Hepatocyte (in vitro differentiated cells): ENCODE data around the gene PCSK4.

Experiments used
- EZH2 ChIP-seq: fragments of 200-600 bp; sonication (generic); IDR thresholded peaks from 2 replicates; pipeline ENCODE4 v1.6.1; 2016; ENCODE audit warnings: antibody characterized with exemption, mild to moderate bottlenecking, borderline replicate concordance
- EZH2phosphoT487 ChIP-seq: fragments of 200-600 bp; sonication (generic); IDR thresholded peaks from one replicate; pipeline ENCODE4 v1.6.1; 2018; ENCODE audit warnings: antibody characterized with exemption, mild to moderate bottlenecking, low read depth, moderate library complexity; ENCODE audit not compliant: unreplicated experiment, severe bottlenecking
- TF ChIP-seq, protein P1 (sequence below): fragments of 200-600 bp; sonication (generic); IDR thresholded peaks from 2 replicates; pipeline ENCODE4 v1.5.1; 2016; ENCODE audit warnings: antibody characterized with exemption, mild to moderate bottlenecking; ENCODE audit not compliant: poor library complexity

DNA sequence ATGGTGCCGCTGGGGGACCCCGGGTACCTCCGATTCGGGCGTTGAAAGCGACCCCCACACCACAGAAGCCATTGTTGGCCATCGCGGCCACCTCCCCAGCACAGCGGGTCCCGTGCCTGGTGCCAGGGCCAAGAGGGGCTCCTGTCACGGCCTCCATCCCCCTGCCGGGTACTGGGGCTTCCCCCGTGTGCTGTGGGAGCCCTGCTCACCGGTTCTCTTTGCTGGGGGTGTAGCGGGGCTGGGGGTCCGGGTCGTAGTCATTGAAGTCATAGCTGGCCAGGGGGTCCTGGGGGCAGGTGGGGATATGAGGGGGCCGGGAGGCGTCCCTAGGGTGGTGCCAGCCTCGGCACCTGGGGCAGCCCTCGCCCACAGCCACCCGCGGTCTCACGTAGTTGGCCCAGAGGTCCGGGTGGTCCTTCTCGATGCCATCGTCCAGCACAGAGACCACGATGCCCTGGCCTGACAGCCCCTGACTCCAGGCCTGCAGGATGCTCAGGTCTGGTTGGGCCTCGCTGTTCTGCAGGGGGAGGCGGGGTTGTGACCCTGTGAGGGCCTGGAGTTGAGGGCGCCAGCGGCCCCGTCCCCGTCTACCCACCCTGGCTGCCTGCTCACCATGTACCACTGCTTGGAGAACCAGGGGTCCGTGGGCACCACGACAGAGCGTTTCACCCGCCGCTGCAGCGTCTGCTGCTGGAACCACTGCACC lies 2.4 kb downstream of the PCSK4 start:
- TF ChIP-seq EZH2 (no peak), EZH2phosphoT487 (no peak)
- TF ChIP-seq, protein P1, sequence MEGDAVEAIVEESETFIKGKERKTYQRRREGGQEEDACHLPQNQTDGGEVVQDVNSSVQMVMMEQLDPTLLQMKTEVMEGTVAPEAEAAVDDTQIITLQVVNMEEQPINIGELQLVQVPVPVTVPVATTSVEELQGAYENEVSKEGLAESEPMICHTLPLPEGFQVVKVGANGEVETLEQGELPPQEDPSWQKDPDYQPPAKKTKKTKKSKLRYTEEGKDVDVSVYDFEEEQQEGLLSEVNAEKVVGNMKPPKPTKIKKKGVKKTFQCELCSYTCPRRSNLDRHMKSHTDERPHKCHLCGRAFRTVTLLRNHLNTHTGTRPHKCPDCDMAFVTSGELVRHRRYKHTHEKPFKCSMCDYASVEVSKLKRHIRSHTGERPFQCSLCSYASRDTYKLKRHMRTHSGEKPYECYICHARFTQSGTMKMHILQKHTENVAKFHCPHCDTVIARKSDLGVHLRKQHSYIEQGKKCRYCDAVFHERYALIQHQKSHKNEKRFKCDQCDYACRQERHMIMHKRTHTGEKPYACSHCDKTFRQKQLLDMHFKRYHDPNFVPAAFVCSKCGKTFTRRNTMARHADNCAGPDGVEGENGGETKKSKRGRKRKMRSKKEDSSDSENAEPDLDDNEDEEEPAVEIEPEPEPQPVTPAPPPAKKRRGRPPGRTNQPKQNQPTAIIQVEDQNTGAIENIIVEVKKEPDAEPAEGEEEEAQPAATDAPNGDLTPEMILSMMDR, result no peak
